Dermis blood vessel endothelial cell (primary cell): ENCODE results near the gene APBB1. TPM values are rescaled to one million over a fixed set of nuclear protein-coding genes. Genes with fewer than 3 reads are reported as not detected.
A peak's percentile ranks its signal among the peaks of the same experiment; 100 is the strongest.

ENCODE experiments used
- DNase-seq: peaks from one replicate; pipeline ENCODE4 v3.0.0; 2010
- total RNA-seq: library from RNA; depleted of rRNA; stranded (reverse); fragments of >200 nt; gene quantifications from 2 replicates; pipeline ENCODE4 v1.2.3, GENCODE V29; 2014

Gene APBB1
- total RNA-seq, 1 donor from 2014 or later: 52.9 TPM

DNA sequence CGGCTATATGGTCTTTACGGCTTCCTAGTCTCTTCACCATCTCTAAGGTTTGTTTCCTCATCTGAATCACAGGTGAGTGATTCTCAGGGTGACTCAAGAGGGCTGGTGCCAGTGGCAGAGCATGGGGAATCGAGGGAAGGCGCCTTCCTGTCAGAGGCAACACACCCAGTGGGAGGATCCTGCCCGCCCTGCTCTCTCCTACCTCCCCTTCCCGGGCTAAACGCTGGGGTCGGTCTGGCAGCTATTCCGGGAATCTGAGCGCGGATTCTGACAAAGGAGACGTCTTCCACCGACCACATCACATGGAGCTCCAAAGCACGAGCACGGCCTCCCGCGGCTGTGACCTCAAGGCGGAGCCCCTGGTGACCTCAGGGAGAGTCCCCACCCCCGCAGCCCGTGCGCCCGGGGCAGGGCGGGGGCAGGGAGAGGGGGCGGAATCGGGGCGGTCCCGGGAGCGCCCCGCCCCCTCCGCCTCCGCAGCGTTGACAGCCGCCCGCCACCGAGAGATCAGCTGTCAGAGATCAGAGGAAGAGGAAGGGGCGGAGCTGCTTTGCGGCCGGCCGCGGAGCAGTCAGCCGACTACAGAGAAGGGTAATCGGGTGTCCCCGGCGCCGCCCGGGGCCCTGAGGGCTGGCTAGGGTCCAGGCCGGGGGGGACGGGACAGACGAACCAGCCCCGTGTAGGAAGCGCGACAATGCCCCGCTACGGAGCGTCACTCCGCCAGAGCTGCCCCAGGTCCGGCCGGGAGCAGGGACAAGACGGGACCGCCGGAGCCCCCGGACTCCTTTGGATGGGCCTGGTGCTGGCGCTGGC is 28.8 kb downstream of the APBB1 start, which contains the start of gene SMPD1:
SMPD1 (plus strand) TSS at position 570 of the 813 bp plus-strand sequence; CDS start at position 695, 125 bp downstream.
- peak; percentile 92 for DNase-seq

DNA sequence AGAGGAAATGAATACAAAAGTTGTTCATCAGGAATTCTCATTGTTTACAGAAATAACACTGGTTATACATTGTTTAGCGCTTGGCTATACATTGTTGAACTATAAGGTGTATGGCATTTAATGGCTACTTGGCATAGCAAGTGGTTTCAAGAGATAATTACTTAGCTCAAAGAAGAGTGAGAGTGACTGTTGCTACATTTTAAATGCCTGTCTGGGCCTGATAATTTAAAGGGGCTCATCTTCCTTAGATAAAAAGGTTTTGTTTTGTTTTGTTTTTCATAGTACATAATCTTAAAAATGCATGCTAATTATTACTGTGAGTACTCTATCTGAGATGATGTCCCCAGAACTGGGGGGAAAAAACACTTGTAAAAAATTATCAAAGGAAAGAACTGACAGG is 30.1 kb downstream of the APBB1 start:
- no peak for DNase-seq

DNA sequence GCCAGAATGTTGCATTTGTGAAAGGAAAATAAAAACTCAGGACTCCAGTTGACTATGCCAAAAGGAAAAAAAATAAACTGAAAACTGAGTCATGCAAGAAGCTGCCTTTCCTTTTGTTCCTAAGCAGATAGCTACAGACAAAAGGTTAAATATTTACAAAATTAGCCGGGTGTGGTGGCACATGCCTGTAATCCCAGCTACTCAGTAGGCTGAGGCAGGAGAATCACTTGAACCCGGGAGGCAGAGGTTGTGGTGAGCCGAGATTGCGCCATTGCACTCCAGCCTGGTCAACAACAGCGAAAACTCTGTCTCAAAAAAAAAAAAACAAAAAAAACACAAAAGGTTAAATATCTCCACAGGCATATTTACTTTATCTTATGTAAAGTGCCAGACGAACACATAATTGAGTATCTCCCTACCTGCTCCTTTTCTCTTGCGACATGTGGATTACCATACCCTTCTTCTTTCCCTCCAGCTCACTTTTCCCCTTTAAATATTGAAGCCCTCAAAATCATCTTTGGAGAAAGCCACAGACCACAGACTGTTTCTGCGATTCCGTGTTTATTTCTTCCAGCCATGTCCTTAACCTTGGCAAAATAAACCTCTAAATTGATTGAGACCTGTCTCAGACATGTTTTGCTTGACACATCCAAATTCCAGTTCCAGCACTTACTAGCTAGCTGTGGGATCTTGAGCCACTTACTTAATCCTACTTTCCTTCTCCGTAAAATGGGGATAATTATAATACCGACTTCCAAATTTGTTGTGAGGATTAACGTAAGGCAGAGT is 30.9 kb downstream of the APBB1 start:
- peak; percentile 52 for DNase-seq

DNA sequence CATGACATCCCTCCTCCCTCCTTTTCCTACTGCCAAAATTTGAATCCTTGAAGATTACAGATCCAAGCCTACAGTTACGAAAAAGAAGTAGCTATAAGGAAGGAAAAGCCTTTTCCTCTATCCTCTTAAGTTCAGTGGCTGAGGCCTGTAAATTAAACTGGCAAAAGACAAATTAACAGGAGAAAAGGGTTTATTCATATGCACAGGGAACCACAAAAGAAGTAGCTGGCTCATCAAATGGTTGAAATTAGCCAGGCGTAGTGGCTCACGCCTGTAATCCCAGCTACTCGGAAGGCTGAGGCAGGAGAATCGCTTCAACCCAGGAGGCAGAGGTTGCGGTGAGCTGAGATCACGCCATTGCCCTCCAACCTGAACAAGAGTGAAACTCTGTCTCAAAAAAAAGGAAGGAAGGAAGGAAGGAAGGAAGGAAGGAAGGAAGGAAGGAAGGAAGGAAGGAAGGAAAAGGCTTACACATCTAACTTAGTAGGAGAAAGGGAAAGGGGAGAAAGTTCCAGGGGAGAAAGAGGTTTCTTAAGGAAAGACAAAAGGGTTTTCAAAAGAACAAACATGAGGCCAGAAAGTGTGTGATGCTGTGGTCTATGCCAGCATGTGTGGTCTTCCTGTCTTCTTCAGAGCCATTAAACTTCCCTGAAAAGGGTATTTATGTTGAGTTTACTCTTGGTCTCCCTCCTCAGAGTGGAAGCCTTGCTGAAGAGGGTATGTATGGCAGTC is 33.7 kb downstream of the APBB1 start:
- DNase-seq: no peak

DNA sequence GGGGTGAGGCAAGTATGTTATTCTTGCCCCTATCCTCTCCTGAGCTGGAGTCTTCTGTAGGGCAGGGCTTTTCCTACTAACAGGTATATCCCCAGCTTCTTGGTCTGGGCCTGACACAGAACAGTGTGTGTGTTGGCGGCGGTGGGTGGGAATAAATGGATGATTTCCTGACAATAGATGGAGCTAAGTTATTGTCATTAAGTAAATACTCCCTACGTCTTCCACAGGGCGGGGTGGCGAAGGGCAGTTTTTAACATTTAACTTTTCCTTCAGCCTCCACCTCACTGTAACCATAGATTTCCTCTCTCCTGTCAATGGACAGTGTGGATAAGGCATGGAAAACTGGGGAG is 40.3 kb downstream of the APBB1 start:
- DNase-seq: no peak

DNA sequence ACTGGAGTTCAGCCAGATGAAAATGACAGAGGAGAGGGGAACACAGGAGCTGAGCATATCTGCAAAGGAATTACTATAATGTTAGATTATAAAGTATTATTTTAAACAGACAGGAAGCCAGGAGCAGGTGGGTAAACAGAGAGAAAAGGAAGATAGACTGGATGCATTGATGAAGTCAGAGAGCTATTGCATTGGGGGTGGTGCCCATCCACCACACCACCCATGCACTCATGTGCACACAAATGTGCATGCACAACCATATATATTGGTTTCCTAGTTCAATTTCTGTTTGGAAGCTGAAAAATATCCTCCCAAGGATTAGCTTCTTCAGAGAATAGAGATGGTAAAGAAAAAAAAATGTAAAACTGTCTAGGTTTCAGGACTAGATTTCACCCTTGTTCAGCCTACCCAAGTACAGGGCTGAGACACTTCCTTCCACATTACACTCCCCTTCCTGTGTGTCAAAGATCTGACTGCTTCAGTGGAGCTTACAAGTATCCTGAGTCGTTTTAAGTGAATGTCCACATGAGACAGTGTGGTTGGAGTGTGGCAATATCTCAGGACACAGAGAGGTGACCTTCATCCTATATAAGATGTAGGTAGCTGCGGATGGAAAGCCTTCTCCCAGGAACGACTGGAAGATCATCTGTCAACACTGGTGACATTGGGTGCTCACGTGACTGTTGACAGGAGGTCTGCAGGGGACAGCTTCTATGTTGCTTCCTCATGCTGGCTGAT is 40.8 kb downstream of the APBB1 start:
- peak; percentile 68 for DNase-seq

DNA sequence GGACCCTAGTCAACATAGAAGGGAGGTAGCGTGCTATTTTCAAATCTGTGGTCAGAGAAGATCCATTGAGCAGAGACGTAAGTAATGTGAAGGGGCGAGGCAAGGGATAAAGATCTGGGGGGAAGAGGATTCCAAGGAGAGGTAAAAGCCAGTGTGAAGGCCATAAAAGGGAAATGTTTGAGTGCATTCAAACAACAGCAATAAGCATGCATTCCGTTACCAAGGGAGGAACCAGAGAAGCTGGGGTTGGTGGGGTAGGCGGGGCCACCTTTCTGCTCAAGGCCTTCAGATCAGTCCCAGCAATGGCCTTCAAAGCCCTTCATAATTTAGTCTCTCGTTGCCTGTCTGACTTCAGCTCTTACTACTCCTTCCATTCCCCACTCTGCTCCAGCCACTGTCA is 47.1 kb downstream of the APBB1 start:
- DNase-seq: no peak

DNA sequence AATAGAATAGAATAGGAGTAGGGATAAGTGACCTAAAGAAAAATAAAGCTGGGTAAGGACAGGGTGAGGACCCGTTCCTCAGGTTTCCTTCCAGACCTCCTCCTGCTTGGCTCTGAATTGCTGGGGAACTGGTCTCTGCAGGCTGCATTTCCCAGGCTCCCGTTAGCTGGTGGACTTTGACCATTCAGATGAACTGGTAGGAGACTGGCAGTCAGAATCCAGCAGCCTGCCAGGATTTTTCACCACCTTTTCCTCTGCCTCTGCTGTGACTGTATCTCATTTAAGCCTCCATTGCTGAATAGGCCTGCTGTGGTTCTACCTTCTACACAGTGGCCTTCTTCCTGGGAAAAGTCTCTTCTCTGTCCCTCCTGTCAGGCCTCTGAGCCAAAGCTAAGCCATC is 53.2 kb downstream of the APBB1 start:
- no peak for DNase-seq

DNA sequence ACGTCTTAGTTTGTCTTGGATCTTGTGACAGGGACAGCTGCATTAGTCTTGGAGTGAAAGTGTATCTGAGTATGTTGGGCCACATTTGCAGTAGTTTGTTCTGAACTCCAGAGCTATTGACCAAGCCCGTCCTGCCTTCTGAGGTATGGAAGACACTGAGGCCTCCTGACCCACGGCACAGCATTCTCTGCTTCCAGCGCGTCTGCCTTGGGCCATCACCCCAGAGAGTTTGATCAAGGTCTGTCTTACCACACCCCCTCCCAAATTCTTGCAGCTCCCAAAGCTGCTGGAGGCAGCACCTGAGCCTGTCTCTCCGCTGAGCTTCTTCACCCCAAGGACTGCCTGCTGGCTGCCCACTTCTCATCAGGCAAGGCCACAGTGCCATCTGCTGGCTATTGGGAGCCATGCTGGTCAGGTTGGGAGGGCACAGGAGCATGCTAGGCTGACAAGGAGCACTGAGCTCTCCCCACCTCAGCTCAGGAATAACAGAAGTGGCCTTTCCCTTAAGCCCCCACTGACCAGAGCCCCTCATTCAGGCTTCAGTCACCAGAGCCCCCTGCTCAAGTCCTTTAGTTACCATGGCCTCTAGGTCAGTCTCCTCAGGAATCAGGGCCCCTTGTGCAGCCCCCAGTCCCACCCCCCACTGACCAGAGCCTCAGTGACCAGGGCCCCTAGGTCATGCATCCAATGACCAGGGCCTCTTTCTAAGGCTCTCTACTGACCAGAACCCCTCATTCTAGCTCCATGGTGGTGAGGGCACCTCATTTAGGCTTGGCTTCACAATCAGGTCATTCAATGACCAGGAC is 55.8 kb downstream of the APBB1 start:
- DNase-seq: peak; percentile 92

DNA sequence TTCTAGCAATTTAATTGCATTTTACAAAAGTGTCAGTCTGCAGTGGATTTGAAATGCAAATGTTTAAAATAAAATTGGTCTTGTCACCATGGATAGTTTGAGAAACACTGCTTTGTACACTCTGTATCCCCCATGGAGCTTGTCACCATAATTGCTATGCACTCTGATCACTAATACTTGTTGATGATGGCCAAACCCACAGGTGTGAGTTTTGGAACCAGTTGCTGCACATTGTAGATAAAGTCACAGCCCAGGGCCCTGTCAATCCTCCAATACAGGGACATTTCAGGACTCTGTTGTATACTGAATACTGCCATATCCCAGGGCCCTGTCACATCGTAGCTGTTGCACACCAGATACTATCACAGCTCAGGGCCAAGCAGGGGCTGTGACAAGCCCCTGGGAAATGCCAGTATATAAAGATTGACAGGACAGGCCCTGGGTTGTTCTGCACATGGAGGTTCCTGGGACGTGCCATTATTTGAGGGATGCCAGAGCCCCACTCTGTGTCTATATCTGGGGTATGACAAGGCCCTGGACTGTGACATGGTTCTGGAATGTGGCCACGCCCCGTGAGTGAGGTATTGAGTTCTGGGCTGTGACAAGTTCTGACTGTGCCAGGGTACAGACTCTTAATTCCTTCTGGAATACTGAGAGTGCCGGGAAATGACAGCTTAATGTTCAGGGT is 56.6 kb downstream of the APBB1 start:
- DNase-seq: no peak

DNA sequence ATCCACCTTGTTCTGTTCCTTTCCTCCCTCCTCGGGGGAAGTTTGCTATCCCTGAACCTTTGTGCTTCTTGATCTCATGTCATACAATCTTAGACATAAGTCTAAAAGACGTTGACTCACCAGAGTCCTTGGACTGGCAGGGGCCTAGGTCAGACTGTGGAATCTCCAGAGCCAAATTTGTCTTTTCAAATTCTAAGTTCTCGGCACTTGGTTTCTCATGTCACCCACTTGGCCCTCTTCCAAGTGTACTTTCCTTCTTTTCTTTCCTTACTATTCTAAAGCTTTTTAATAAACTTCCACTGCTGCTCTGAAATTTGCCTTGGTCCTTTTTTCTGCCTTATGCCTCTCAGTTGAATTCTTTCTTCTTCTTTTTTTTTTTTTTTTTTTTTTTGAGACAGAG is 58.7 kb downstream of the APBB1 start:
- no peak for DNase-seq

DNA sequence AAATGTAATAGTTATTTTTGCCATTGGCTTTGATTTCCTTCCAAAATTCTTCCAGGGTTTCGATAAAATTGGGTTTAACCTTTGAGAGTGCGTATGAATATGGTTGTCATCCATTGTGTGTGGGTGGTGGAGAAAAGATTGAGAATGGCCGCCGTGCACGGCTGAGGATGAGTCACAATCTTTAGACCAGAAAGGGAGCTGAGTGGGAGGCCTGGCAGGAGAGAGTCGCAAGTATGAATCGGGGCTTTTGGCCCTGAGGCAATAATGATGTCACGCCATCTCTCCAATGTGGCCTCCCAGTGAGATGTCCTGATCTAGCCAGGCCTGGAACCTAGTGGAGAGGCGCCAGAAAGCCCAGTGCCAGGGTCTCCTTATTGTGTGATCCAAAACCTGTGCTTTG is 61.7 kb downstream of the APBB1 start:
- DNase-seq: peak; percentile 25

DNA sequence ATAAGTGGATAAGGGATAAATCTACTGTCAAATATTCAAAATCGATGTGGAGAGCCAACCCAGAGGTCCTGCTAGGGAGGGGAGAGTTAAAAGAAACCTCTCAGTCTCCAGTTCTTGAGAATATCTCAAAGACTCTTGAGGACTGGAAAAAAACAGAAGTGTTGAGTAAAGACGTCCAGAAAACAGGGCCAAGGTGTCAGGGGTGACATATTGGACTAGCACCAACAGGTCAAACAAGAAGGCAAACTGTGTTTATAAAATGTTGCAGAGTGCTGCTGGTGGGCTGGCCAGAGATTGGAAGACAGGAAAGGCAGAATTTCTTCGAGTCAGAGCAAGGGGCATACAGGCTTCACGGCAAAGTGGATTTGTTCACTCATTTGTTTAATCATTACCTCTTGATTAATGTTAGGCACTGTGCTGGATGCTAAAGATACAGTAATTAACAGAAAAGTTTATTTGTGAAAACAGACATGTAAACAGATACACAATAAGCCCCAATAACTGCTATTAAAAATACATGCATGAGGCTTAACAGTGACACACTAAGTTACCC is 62.3 kb downstream of the APBB1 start:
- no peak for DNase-seq

DNA sequence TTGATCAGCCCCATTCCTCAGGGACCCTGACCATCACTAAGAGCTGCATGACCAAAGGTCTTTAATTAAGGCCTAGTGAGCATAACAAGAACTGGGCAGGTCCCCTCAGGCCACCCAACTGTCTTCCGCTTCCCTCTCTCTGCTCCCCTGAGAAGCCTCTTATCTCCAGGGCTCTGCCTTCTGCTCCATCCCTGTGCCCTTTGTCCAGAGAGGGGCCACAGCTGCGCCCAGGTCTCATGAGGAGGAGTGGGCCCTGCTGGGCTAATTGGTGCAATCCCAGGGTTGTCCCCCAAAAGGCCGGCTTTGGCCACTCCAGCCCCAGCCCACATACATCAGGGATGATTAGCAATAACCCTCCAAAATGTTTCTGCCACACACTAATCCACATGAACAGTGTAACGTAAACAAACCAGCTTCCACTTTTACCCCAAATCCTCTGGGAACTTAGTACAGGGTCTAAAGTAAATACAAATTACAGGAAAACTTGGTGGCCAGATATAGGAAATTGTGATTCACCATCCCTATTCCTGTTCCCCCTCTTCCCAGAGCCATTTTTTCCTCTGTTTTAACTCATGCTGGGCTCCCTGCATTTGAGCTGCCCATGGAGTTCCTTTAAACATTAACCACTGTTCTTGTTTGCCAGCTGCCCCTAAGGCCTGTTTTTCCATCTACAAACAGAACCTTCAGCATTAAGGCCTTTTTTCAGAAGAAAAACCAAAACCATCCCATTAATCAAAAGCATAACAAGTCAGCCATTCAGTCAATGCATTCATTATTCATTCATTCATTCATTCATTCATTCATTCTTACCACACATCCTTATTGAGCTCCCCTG is 64.0 kb downstream of the APBB1 start:
- DNase-seq: peak; percentile 41

DNA sequence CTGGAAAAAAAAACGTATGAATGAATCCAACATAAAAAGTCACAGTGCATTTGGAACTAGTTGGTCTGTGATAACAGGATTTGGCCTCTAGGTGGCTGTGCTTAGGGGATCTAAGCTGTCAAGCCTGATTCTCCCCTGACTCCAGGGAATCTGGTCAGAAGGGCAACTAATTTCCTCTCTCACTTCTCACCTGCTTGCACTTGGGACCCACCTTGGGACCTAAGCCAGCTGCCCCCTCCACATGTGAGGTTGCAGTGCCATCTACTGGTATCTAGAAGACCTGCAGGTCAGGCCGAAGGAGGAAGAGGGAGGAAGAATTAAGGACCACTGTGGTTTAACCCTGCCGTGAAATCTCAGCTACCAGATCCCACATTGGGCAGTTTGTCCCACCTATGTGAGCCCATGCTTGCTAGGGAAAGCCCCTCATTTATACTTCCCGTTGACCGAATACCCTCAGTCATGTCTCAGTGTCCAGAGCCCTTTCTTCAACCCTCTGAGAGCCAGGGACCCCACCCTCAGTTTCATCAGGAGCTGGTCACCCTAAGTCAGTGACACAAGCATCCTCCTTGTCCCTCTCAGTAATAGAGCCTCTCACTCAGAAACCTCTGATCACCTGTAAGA is 65.4 kb downstream of the APBB1 start:
- DNase-seq: peak; percentile 76

DNA sequence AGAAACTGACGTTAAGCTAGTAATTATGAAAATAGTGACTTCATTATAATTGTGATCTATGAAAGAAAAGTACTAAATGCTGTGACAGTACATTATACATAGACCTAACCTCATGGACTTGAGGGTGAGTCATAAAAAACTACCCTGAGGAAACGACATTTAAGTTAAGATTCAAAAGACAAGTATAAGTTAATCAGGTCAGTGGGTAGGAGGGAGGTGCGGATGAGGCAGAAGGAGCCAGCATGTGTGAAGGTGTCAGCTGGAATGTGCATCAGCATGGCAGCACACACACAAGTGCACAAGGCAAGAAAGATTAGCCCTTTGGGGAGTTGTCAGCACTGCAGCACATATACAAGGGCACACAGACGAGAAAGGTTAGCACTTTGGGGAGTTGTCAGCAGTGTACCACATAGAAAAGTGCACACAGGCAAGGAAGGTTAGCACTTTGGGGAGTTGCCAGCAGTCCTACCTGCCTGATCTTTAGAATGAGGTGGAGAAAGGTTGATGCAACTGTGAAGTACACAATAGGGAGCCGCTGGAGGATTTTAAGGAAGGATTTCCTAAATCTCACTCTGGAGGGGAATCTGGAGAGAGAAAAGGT is 67.0 kb downstream of the APBB1 start:
- DNase-seq: no peak

DNA sequence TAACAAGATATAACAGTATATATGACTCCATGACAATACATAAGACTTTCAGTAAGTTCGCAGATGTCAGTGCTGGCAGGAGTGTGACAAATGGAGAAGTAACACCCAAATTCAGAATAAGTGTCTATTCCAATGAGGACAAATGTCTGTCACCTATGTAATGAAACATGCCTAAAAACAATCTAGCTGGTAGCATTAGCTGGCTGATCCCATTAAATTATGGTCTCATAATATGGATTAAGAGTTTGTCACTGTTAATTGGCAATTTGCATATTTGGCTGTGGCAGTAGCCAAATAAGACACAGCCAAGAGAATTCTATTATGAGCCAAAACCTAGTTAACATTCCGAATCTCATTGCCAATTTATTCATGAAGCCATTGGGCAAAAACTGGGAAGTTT is 68.4 kb downstream of the APBB1 start:
- no peak for DNase-seq

DNA sequence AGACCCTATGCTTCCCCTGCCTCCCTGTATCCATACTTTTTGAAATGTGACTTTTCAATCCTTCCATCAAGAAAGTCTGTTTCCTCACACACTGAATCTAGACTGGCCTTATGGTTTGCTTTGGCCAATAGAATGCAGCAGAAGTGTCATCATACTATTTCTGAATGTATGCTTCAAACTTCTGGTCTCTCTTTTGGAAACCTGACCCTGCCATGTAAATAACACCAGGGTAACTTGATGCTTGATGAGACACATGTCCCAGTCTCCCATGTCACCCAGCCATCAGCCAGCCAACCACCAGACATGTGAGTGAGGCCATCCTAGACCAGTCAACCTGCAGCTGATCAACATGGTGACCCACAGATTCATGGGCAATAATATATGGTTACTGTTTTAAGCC is 68.9 kb downstream of the APBB1 start:
- DNase-seq: no peak

DNA sequence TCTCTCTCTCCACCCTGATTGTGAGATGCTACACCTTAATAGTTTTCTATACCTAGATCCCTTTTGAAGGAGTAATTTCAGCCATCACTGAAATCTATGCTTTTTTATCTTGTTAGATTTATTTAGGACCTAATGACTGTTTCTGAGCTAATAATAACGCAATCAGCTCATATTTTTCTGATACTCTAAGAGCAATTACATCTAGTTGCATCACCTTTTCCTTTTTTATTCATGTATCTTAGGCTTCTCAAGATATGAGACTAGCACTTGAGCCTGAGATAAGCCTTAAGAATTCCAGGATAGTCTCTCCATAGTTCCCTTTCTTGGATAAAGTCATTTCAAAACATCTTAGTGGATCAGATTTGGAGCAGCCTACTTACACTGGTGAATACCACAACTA is 73.5 kb downstream of the APBB1 start:
- DNase-seq: no peak
